Measurements from ENCODE around the gene NDUFS5. TPM values are rescaled to one million over a fixed set of nuclear protein-coding genes. Genes with fewer than 3 reads are reported as not detected.

Gene NDUFS5
- polyA plus RNA-seq, 1 of the 3 experiments (the other 2 are of a cell fraction), result 881 TPM

DNA sequence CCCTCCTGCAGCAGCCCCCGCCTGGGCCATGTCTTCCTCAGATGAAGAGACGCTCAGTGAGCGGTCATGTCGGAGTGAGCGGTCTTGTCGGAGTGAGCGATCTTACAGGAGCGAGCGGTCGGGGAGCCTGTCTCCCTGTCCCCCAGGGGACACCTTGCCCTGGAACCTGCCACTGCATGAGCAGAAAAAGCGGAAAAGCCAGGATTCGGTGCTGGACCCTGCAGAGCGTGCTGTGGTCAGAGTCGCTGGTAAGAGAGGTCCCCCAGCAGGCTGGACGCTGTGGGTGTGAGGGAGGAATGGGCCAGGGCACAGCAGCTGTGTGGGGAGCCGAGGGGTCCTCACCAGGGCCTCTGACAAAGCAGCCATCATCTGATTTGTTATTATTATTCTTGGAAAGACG lies 58.0 kb downstream of the NDUFS5 start:
- Histone ChIP-seq H3K36me3 (replicated peaks in 1 of 2; ENCODE audit: control insufficient read depth in 1 of 2, insufficient read depth in 2 of 2, low read length in 1 of 2) (no peaks in the 10 kb centered on the region), H3K9me3 (no peaks in the 10 kb centered on the region), H3K4me2 (no peak overlapping the region), H3K27me3 (ENCODE audit: insufficient read depth) (peaks cover 8% of the 10 kb centered on the region; the same call in 1 of the 2 replicates), H3F3A (replicated peaks; ENCODE audit: insufficient read depth) (no peaks in the 10 kb centered on the region), H3K9me2 (no peaks in the 10 kb centered on the region), H4K20me1 (ENCODE audit: insufficient read depth) (no peaks in the 10 kb centered on the region), H3K27ac (ENCODE audit: low read depth in 2 of 2, low read length in 1 of 2) (no peak overlapping the region), H3K4me3 (ENCODE audit: low read depth in 2 of 2, low read length in 1 of 2) (no peak overlapping the region), H3K79me2 (ENCODE audit: insufficient read depth) (no peaks in the 10 kb centered on the region), H3K9ac (no peak overlapping the region), H3K4me1 (ENCODE audit: control insufficient read depth in 1 of 2, insufficient read depth in 2 of 2, low read depth in 1 of 2, low read length in 1 of 2) (peaks cover 6 to 9% of the 10 kb centered on the region in 2 experiments; a peak in 3 of 4 replicates), H2AFZ (ENCODE audit: low read depth) (no peak overlapping the region)
- POLR2A ChIA-PET, result no interaction called here
- 90% methylated on average over 17 of the region's 17 CpGs for WGBS (ENCODE audit: low lambda C conversion rate)
- no peak for TF ChIP-seq CHD2 (IDR thresholded peaks at IDR 0.05; ENCODE audit: low read length, partially characterized antibody)
- no peak for TF ChIP-seq MXI1 (IDR thresholded peaks at IDR 0.05; ENCODE audit: low read depth, low read length)
- TF ChIP-seq RFX5 (IDR thresholded peaks at IDR 0.05; ENCODE audit: low read length), result no peak
- TF ChIP-seq MEF2A (IDR thresholded peaks at IDR 0.05; ENCODE audit: borderline replicate concordance, low read depth), result no peak
- TF ChIP-seq TCF12 (IDR thresholded peaks at IDR 0.05), result no peak
- TF ChIP-seq, protein P1, sequence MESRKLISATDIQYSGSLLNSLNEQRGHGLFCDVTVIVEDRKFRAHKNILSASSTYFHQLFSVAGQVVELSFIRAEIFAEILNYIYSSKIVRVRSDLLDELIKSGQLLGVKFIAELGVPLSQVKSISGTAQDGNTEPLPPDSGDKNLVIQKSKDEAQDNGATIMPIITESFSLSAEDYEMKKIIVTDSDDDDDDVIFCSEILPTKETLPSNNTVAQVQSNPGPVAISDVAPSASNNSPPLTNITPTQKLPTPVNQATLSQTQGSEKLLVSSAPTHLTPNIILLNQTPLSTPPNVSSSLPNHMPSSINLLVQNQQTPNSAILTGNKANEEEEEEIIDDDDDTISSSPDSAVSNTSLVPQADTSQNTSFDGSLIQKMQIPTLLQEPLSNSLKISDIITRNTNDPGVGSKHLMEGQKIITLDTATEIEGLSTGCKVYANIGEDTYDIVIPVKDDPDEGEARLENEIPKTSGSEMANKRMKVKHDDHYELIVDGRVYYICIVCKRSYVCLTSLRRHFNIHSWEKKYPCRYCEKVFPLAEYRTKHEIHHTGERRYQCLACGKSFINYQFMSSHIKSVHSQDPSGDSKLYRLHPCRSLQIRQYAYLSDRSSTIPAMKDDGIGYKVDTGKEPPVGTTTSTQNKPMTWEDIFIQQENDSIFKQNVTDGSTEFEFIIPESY (IDR thresholded peaks at IDR 0.05; ENCODE audit: borderline replicate concordance, low read depth), result no peak
- TF ChIP-seq, protein P2, sequence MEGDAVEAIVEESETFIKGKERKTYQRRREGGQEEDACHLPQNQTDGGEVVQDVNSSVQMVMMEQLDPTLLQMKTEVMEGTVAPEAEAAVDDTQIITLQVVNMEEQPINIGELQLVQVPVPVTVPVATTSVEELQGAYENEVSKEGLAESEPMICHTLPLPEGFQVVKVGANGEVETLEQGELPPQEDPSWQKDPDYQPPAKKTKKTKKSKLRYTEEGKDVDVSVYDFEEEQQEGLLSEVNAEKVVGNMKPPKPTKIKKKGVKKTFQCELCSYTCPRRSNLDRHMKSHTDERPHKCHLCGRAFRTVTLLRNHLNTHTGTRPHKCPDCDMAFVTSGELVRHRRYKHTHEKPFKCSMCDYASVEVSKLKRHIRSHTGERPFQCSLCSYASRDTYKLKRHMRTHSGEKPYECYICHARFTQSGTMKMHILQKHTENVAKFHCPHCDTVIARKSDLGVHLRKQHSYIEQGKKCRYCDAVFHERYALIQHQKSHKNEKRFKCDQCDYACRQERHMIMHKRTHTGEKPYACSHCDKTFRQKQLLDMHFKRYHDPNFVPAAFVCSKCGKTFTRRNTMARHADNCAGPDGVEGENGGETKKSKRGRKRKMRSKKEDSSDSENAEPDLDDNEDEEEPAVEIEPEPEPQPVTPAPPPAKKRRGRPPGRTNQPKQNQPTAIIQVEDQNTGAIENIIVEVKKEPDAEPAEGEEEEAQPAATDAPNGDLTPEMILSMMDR (IDR thresholded peaks at IDR 0.05), result no peak
- TF ChIP-seq NFIC (IDR thresholded peaks at IDR 0.05; ENCODE audit: borderline replicate concordance), result no peak
- TF ChIP-seq EZH2phosphoT487 (IDR thresholded peaks at IDR 0.05; ENCODE audit: borderline replicate concordance, low read depth), result no peak
- TF ChIP-seq EP300 (IDR thresholded peaks at IDR 0.05; ENCODE audit: borderline replicate concordance in 1 of 2, low read depth in 1 of 2, low read length in 1 of 2), result no peak
- no peak for TF ChIP-seq SMC3 (IDR thresholded peaks at IDR 0.05; ENCODE audit: low read depth, low read length)
- no peak for TF ChIP-seq RXRA (IDR thresholded peaks at IDR 0.05; ENCODE audit: borderline replicate concordance, low read depth)
- TF ChIP-seq, protein P3, sequence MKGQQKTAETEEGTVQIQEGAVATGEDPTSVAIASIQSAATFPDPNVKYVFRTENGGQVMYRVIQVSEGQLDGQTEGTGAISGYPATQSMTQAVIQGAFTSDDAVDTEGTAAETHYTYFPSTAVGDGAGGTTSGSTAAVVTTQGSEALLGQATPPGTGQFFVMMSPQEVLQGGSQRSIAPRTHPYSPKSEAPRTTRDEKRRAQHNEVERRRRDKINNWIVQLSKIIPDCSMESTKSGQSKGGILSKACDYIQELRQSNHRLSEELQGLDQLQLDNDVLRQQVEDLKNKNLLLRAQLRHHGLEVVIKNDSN (IDR thresholded peaks at IDR 0.05; ENCODE audit: borderline replicate concordance, low read depth), result no peak
- no peak for TF ChIP-seq GABPA (IDR thresholded peaks at IDR 0.05; ENCODE audit: low read depth)
- TF ChIP-seq, protein P4, sequence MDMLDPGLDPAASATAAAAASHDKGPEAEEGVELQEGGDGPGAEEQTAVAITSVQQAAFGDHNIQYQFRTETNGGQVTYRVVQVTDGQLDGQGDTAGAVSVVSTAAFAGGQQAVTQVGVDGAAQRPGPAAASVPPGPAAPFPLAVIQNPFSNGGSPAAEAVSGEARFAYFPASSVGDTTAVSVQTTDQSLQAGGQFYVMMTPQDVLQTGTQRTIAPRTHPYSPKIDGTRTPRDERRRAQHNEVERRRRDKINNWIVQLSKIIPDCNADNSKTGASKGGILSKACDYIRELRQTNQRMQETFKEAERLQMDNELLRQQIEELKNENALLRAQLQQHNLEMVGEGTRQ (IDR thresholded peaks at IDR 0.05; ENCODE audit: borderline replicate concordance, low read depth, low read length), result no peak
- no peak for TF ChIP-seq POLR2AphosphoS5 (IDR thresholded peaks at IDR 0.05; ENCODE audit: low read depth, low read length)
- CTCF ChIA-PET, result interaction anchor here (1.7 to 4.4 kb wide), 2 partner anchors 8 to 14 kb away, joined by 10 to 24 read pairs; no protein-coding TSS in a partner anchor
- DNase-seq, result no peak

Other genes starting within 250 kb of the NDUFS5 start
- gene RRAGC, start 166.6 kb upstream of the NDUFS5 start, polyA plus RNA-seq (2012; rRNA removed), result 8.8 and 9.6 TPM in 2 replicates
- 16.0 and 17.5 TPM in 2 replicates for gene MYCBP, start 153.0 kb upstream of the NDUFS5 start, polyA plus RNA-seq (2012; rRNA removed)
- not detected in 2 replicates for gene GJA9, start 144.8 kb upstream of the NDUFS5 start, polyA plus RNA-seq (2012; rRNA removed)
- gene RHBDL2, start 84.5 kb upstream of the NDUFS5 start, polyA plus RNA-seq (2012; rRNA removed), result 0.06 and 0.07 TPM in 2 replicates
- 37.0 and 50.7 TPM in 2 replicates for gene AKIRIN1, start 35.1 kb upstream of the NDUFS5 start, polyA plus RNA-seq (2012; rRNA removed)
- gene MACF1, start 178.3 kb downstream of the NDUFS5 start, polyA plus RNA-seq (2012; rRNA removed), result 37.6 and 45.9 TPM in 2 replicates

All from SK-N-SH (cell line).